MM.1S (cell line): Measurements from ENCODE around the gene WDR45B.

Experiments
- CTCF ChIP-seq: fragments of 300-600 bp; sonication (generic); IDR thresholded peaks from 2 replicates; pipeline ENCODE4 v1.5.1; 2016; ENCODE audit warnings: antibody characterized with exemption, low read length, mixed read lengths
- EZH2 ChIP-seq: fragments of 300-600 bp; sonication (generic); optimal IDR thresholded peaks from 2 replicates; pipeline ENCODE3; 2017; ENCODE audit warnings: low read depth, mild to moderate bottlenecking, antibody characterized with exemption, low read length, mixed read lengths

DNA sequence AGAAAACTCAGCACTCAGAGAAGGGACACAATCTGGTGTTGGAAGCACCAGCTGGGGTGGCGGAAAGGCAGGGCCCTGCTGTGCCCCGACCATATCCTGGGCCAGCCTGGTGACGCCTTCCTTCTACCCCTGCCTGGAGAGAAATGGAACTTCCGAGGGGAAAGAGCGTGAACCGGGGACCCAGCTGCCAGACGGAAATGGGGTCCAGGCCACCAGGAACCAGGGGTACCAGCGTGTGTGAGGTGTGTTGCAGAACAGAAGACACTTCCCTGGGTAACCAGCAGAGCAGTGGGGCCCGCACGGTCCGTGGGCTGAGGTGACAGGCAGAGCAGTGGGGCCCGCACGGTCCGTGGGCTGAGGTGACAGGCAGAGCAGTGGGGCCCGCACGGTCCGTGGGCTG, 43.5 kb upstream of the WDR45B start:
- TF ChIP-seq EZH2 = no peak
- no peak for TF ChIP-seq CTCF
